ENCODE data around the gene EIF4A3.

The EIF4A3 gene

DNA sequence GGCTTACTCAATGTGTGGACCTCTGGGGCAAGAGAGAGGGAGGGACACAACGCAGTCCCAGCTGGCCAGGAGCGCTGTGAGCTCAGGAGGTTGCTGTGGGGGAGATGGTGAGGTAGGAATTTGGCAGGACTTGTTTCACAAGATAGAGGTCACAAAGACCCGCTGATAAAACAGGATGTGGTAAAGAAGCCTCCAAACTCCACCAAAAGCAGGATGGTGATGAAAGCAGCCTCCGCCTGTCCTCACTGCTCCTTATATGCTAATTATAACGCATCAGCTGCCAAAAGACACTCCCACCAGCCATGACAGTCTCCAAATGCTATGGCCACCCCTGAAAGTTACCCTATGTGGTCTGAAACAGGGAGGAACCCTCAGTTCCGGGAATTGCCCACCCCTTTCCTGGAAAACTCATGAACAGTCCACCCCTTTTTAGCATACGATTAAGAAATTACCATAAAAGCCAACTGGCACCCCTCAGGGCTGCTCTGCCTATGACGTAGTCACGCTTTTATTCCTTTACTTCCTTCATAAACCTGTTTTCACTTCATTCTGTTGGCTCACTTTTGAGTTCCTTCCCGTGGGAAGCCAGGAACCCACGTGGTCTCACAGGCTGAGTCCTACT is 5.3 kb upstream of the EIF4A3 start:
- Histone ChIP-seq H3K9ac (ENCODE audit: low read length) (no peak overlapping the region), H3K36me3 (ENCODE audit: control insufficient read depth, insufficient read depth, low read length, severe bottlenecking) (no peaks in the 10 kb centered on the region), H3K27me3 (replicated peaks; ENCODE audit: control insufficient read depth, insufficient read depth, low read length) (no peaks in the 10 kb centered on the region), H3K9me3 (ENCODE audit: control insufficient read depth, low read length) (peaks cover 10% of the 10 kb centered on the region), H3K4me3 (ENCODE audit: low read length) (no peak overlapping the region), H3K4me1 (ENCODE audit: control insufficient read depth, insufficient read depth, low read length) (peaks cover 18% of the 10 kb centered on the region)
- DNase-seq (ENCODE audit: low read depth): no peak

DNA sequence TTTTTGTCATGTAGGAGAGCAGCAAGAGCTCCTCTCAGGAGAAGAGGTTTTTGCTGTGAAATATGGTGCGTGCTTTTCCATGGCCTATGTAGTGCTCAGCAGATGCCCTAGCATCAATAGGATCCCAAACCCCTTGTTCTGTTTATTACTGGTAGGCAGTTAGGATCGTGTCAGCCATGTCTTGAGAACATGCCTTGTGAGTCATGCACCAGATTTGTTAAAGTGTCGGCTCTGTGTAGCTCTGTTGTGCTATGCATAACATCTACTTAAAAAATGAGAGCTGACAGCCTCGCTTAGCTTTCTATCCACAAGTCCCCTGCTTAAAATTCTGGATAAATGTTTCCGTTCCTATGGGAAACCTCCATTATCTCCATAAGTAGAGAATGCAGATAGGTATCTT is 4.4 kb upstream of the EIF4A3 start:
- no peak overlapping the region for H3K4me3 ChIP-seq (ENCODE audit: low read length)
- no peak overlapping the region for H3K9ac ChIP-seq (ENCODE audit: low read length)
- H3K4me1 ChIP-seq (ENCODE audit: control insufficient read depth, insufficient read depth, low read length): peaks cover 18% of the 10 kb centered on the region
- no peaks in the 10 kb centered on the region for H3K36me3 ChIP-seq (ENCODE audit: control insufficient read depth, insufficient read depth, low read length, severe bottlenecking)
- H3K9me3 ChIP-seq (ENCODE audit: control insufficient read depth, low read length): peaks cover 10% of the 10 kb centered on the region
- H3K27me3 ChIP-seq (replicated peaks; ENCODE audit: control insufficient read depth, insufficient read depth, low read length): no peaks in the 10 kb centered on the region
- DNase-seq (ENCODE audit: low read depth): peak; percentile 82

DNA sequence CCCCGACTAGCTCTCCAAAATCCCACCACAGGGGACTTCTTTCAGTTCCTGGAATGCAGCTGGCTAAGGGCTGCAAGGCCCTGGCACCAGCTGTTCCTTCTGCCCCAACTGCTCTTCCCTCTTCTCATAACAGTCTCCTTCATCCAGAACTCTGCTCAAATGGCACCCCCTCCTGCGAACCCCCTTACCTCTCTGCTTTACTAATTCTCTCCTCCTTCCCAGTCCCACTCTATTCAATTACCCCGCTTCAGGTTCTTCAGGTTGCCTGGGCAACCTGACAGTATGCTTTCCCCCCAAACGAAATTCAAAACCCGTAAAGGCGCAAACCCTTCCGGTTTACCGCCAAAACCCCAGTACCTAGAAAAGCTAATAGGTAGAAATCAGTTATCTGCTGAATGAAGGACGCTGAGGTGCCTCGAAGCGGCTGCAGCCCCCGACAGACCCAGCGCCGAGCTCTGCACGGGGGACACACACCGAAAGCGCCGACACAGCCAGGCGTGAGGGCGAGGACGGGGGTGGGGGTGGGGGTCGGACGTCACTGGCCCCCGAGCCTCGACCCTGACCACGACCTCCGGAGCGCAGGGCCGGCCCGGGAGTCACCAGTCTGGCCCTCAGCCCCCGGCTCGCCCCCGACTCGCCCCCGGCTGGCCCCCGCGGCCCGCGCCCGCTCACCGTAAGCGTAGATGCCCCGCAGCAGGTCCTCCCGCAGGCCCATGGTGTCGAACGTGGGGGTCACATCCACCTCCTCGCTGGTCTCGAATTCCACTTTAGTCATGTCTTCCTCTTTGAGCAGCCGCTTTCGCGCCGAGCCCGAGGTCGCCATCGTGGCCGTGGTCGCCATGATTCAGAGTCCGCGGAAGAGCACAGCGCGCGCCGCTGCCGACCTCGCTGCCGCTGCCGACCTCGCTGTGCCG is 550 bp downstream of the EIF4A3 start:
- H3K4me3 ChIP-seq (ENCODE audit: low read length): peak overlapping the region; percentile 92
- no peaks in the 10 kb centered on the region for H3K9me3 ChIP-seq (ENCODE audit: control insufficient read depth, low read length)
- H3K27me3 ChIP-seq (replicated peaks; ENCODE audit: control insufficient read depth, insufficient read depth, low read length): no peaks in the 10 kb centered on the region
- peaks cover 27% of the 10 kb centered on the region for H3K36me3 ChIP-seq (ENCODE audit: control insufficient read depth, insufficient read depth, low read length, severe bottlenecking)
- peak overlapping the region; percentile 98 for H3K9ac ChIP-seq (ENCODE audit: low read length)
- DNase-seq (ENCODE audit: low read depth): peak; percentile 63
- peaks cover 21% of the 10 kb centered on the region for H3K4me1 ChIP-seq (ENCODE audit: control insufficient read depth, insufficient read depth, low read length)

DNA sequence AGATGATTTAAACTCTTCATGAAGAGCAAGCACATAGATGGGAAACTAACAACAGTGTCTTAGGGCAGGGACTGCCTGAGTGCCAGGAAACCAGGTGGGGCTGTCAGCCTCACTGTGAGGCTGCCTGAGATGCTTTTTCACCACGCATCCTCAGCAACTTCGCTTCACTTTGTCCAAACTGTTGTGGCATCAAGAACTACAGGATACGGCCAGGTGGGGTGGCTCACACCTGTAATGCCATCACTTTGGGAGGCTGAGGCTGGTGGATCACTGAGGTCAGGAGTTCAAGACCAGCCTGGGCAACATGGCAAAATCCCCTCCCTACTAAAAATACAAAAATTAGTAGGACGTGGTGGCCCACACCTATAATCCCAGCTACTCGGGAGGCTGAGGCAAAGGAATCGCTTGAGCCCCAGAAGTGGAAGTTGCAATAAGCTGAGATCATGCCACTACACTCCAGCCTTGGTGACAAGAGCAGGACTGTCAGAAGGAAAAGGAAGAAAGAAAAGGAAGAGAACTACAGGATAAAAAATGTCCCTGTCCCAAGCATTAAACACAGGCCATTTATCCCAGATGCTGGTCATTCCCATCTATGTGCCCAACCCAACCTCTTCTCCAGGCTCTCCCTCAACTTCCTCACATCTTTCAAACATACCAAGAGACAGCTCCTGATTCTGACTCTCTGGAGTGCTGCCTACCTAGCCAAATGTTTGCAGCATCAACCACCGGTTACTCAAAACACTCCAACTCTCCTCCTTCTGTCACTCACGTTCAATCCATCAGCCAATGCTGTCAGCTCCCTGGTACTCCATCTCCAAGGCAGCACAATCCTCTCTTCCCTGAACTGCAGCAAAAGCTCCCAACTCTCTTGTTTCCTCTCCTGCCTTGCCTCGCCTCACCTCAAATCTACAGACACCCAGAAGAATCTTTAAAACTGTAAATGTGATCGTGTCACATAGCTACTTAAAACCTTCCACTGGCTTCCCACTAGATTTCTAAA is 1.6 kb downstream of the EIF4A3 start:
- Histone ChIP-seq H3K36me3 (ENCODE audit: control insufficient read depth, insufficient read depth, low read length, severe bottlenecking) (peaks cover 35% of the 10 kb centered on the region), H3K9me3 (ENCODE audit: control insufficient read depth, low read length) (no peaks in the 10 kb centered on the region), H3K4me1 (ENCODE audit: control insufficient read depth, insufficient read depth, low read length) (peaks cover 17% of the 10 kb centered on the region), H3K27me3 (replicated peaks; ENCODE audit: control insufficient read depth, insufficient read depth, low read length) (no peaks in the 10 kb centered on the region), H3K9ac (ENCODE audit: low read length) (peak overlapping the region; percentile 98), H3K4me3 (ENCODE audit: low read length) (peak overlapping the region; percentile 92)
- peak; percentile 27 for DNase-seq (ENCODE audit: low read depth)

DNA sequence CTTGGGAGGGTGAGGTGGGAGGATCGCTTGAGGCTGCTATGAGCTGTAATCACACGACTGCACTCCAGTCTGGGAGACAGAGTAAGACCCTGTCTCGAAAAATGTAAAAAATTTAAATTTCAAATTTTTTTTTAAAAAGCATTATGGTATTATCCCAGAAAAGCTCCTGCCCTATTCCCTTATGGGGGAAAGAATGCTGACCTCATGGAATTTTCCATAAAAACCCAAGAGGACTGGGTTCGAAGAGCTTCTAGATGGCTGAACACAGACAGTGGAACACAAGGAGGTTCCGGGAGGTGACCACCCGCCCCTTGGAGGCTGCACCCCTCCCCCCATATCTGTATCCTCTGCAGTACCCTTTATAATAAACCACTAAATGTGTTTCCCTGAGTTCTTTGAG is 4.0 kb downstream of the EIF4A3 start:
- Histone ChIP-seq H3K4me1 (ENCODE audit: control insufficient read depth, insufficient read depth, low read length) (peaks cover 13% of the 10 kb centered on the region), H3K9ac (ENCODE audit: low read length) (no peak overlapping the region), H3K4me3 (ENCODE audit: low read length) (no peak overlapping the region), H3K27me3 (replicated peaks; ENCODE audit: control insufficient read depth, insufficient read depth, low read length) (no peaks in the 10 kb centered on the region), H3K9me3 (ENCODE audit: control insufficient read depth, low read length) (no peaks in the 10 kb centered on the region), H3K36me3 (ENCODE audit: control insufficient read depth, insufficient read depth, low read length, severe bottlenecking) (peaks cover 60% of the 10 kb centered on the region)
- DNase-seq (ENCODE audit: low read depth): no peak

DNA sequence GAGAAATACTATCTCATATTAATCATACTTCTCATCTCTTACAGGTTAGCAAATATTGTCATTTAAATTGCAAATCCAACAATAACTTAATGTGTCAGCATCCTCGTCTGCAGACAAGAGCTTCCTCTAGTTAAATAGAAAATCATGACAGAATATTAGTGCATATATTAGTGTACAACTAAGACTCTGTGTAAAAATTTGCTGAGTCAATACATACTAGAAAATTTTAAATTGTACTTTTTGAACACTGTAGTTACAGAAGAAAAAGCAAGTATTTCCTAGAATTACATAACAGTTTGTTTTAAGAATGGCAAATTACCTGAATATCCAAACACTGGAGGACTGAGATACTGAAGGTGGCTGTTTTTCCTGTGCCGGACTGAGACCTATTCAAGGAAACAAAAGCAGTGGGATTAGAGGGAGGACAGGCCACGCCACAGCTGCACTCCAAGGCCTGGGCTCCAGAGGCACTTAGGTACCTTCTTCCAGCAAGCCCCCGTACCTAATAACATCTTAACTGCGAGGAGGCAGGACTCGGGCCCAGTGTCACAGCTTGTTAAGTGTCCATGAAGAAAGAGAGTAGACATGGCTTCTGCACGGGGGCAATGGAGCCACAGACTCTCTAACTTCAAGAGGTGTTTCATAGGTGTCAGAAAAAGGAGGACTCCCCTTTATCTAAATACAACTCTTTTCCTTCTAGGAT is 5.3 kb downstream of the EIF4A3 start:
- Histone ChIP-seq H3K4me3 (ENCODE audit: low read length) (no peak overlapping the region), H3K4me1 (ENCODE audit: control insufficient read depth, insufficient read depth, low read length) (peaks cover 13% of the 10 kb centered on the region), H3K9ac (ENCODE audit: low read length) (no peak overlapping the region), H3K9me3 (ENCODE audit: control insufficient read depth, low read length) (no peaks in the 10 kb centered on the region), H3K27me3 (replicated peaks; ENCODE audit: control insufficient read depth, insufficient read depth, low read length) (no peaks in the 10 kb centered on the region), H3K36me3 (ENCODE audit: control insufficient read depth, insufficient read depth, low read length, severe bottlenecking) (peaks cover 73% of the 10 kb centered on the region)
- DNase-seq (ENCODE audit: low read depth): no peak

DNA sequence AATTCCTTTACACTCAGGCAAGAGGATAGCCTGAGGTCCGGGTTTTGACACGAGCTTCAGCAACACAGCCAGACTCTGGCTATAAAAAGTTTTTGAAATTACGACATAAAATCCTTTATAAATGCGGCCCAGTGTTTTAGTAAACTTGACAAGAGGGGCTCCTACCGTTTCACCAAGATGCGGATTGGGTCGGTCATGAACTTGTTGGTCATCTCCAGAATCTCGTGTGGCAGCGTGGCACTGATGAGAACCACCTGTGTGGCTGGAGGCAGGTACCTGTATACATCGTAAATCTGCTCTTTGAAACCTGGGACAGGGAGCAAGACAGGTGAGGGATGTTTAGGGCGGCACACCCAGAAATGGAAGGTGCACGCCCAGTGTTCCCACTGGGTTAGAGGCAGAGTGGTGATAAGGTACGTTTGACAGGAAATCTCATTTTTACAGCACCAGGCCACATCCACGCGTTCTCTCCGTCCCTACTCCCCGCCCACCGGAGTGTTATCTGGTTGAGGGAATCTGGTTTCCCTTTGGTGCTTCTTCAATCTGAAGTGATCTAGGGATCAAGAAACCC is 8.0 kb downstream of the EIF4A3 start:
- Histone ChIP-seq H3K27me3 (replicated peaks; ENCODE audit: control insufficient read depth, insufficient read depth, low read length) (no peaks in the 10 kb centered on the region), H3K9me3 (ENCODE audit: control insufficient read depth, low read length) (no peaks in the 10 kb centered on the region), H3K36me3 (ENCODE audit: control insufficient read depth, insufficient read depth, low read length, severe bottlenecking) (peaks cover 98% of the 10 kb centered on the region), H3K4me3 (ENCODE audit: low read length) (no peak overlapping the region), H3K9ac (ENCODE audit: low read length) (no peak overlapping the region), H3K4me1 (ENCODE audit: control insufficient read depth, insufficient read depth, low read length) (no peaks in the 10 kb centered on the region)
- no peak for DNase-seq (ENCODE audit: low read depth)

DNA sequence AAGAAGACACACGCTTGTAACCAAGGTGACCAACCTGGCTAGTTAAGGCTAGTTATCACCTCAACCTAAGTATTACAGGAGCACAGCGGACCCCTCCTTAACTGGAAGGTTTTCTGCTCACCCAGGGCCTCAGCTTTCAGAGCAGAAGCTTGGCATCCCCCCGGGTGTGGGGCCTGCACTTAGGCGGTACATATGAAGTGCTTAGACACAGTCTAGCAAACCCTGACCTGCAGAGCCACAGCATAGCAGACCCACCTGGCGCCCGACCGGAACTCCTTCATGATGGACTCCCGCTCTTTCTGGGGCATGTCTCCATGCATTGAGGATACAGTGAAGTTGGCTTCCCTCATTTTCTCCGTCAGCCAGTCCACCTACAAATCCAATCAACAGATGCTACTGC is 9.8 kb downstream of the EIF4A3 start:
- H3K9ac ChIP-seq (ENCODE audit: low read length): no peak overlapping the region
- H3K36me3 ChIP-seq (ENCODE audit: control insufficient read depth, insufficient read depth, low read length, severe bottlenecking): peaks cover 91% of the 10 kb centered on the region
- H3K4me3 ChIP-seq (ENCODE audit: low read length): no peak overlapping the region
- no peaks in the 10 kb centered on the region for H3K4me1 ChIP-seq (ENCODE audit: control insufficient read depth, insufficient read depth, low read length)
- no peaks in the 10 kb centered on the region for H3K9me3 ChIP-seq (ENCODE audit: control insufficient read depth, low read length)
- DNase-seq (ENCODE audit: low read depth): no peak
- H3K27me3 ChIP-seq (replicated peaks; ENCODE audit: control insufficient read depth, insufficient read depth, low read length): no peaks in the 10 kb centered on the region

DNA sequence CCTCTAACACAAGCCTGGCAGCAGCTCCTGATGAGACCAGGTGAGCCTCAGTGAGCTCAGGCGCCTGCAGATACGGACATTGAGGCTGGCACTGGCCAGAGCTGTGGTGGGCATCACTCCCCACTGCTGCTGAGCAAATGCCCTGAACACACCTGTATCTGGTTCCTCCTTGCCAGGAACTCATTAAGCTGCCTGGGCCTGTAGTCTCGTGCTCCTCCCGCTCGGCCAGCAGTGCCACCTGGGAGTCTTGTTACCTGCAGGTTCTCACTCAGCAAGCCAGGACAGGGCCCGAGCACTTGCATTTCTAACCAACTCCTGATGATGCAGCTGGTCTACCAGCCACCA is 13.3 kb downstream of the EIF4A3 start:
- Histone ChIP-seq H3K27me3 (replicated peaks; ENCODE audit: control insufficient read depth, insufficient read depth, low read length) (no peaks in the 10 kb centered on the region), H3K4me1 (ENCODE audit: control insufficient read depth, insufficient read depth, low read length) (no peaks in the 10 kb centered on the region), H3K9me3 (ENCODE audit: control insufficient read depth, low read length) (no peaks in the 10 kb centered on the region), H3K36me3 (ENCODE audit: control insufficient read depth, insufficient read depth, low read length, severe bottlenecking) (peaks cover 58% of the 10 kb centered on the region), H3K4me3 (ENCODE audit: low read length) (no peak overlapping the region), H3K9ac (ENCODE audit: low read length) (no peak overlapping the region)
- DNase-seq (ENCODE audit: low read depth): no peak

DNA sequence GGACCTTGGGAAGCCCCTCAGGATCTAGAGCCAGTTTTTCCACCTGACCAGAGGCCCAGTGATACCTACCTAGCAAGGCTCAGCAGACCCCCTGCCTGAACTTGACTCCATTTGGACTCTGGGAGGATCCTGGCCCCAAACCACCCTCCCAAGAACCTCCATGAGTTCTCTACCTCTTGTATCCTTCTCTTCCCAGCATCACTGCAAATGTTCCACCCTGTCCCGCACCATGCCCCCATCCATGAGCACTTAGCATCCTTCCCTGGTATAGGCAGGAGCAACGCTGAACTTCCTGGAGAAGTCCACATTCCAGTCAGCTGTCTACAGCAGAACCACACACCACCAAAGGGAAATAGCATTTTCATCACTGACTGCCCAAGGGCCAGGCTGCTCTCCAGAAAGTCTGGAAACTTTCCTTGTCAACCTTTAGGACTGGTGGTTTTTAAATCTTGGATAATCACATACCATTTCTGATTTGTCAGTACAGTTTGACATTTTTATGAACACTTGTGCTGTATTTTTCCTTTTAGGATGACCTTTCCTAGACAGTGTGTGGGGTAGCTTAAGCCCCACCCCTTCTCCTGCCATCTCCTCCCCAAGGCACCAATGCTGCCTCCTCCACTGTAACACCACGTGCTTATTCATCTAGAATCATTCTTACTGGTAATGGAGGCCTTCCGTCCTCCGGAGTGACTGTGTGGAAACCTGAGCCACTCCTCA is 13.9 kb downstream of the EIF4A3 start:
- no peaks in the 10 kb centered on the region for H3K27me3 ChIP-seq (replicated peaks; ENCODE audit: control insufficient read depth, insufficient read depth, low read length)
- DNase-seq (ENCODE audit: low read depth): no peak
- peaks cover 53% of the 10 kb centered on the region for H3K36me3 ChIP-seq (ENCODE audit: control insufficient read depth, insufficient read depth, low read length, severe bottlenecking)
- no peak overlapping the region for H3K9ac ChIP-seq (ENCODE audit: low read length)
- no peak overlapping the region for H3K4me3 ChIP-seq (ENCODE audit: low read length)
- no peaks in the 10 kb centered on the region for H3K9me3 ChIP-seq (ENCODE audit: control insufficient read depth, low read length)
- H3K4me1 ChIP-seq (ENCODE audit: control insufficient read depth, insufficient read depth, low read length): no peaks in the 10 kb centered on the region

All from adipocyte (in vitro differentiated cells).